Caco-2 (cell line): Measurements from ENCODE around the gene AKT3. TPM values are rescaled to one million over a fixed set of nuclear protein-coding genes. Genes with fewer than 3 reads are reported as not detected.

Experiments used
- BruUV-seq: library from RNA; stranded (reverse); fragments of 400-500 nt; replicated peaks from 2 replicates; lab custom pipeline; 2021; lab: Mats Ljungman, UMichigan
- CTCF ChIA-PET: fragments of 300-600 bp; sonication (Branson Sonifier 250); formaldehyde crosslinking; loops from one replicate; lab custom pipeline; 2022; ENCODE audit warnings: antibody characterized with exemption; lab: Charles Lee
- POLR2A ChIA-PET: fragments of 300-600 bp; sonication (Branson Sonifier 250); formaldehyde crosslinking; loops from one replicate; lab custom pipeline; 2022; ENCODE audit warnings: antibody characterized with exemption; lab: Charles Lee
- DNase-seq, 2 experiments: peaks; one replicate each; pipeline versions ENCODE4 v3.0.0 to v3.0.0-alpha.2; 2020 to 2022
- H3K27me3 ChIP-seq: replicated peaks from 2 replicates; pipeline ENCODE4 v1.6.0; 2011; ENCODE audit warnings: low read length; ENCODE audit not compliant: control insufficient read depth, insufficient read depth
- H3K36me3 ChIP-seq: 2 replicates; pipeline ENCODE4 v1.5.1; 2011; ENCODE audit warnings: low read length; ENCODE audit not compliant: control insufficient read depth, insufficient read depth
- H3K4me1 ChIP-seq: fragments of 250-450 bp; sonication (Bioruptor Pico); 2 replicates; pipeline ENCODE4 v1.5.1; 2020; ENCODE audit warnings: mild to moderate bottlenecking
- H3K4me3 ChIP-seq: 2 replicates; pipeline ENCODE4 v1.5.1; 2011; ENCODE audit warnings: low read depth, mild to moderate bottlenecking, control low read depth, low read length
- H3K9me3 ChIP-seq: fragments of 250-450 bp; sonication (Bioruptor Pico); 2 replicates; pipeline ENCODE4 v1.5.1; 2020; ENCODE audit warnings: mild to moderate bottlenecking, moderate library complexity
- H3K27ac Mint-ChIP-seq: one replicate; pipeline ENCODE4 v1.8.0; 2022; ENCODE audit warnings: mixed read lengths; ENCODE audit not compliant: unreplicated experiment
- H3K27me3 Mint-ChIP-seq: one replicate; pipeline ENCODE4 v1.8.0; 2022; ENCODE audit warnings: mixed read lengths; ENCODE audit not compliant: insufficient read depth, unreplicated experiment
- H3K36me3 Mint-ChIP-seq: one replicate; pipeline ENCODE4 v1.8.0; 2022; ENCODE audit warnings: mild to moderate bottlenecking, mixed read lengths; ENCODE audit not compliant: insufficient read depth, unreplicated experiment
- H3K4me1 Mint-ChIP-seq: one replicate; pipeline ENCODE4 v1.8.0; 2022; ENCODE audit warnings: low read depth, mixed read lengths; ENCODE audit not compliant: unreplicated experiment
- H3K4me3 Mint-ChIP-seq: one replicate; pipeline ENCODE4 v1.8.0; 2022; ENCODE audit warnings: mild to moderate bottlenecking, moderate library complexity, mixed read lengths; ENCODE audit not compliant: unreplicated experiment
- H3K9me3 Mint-ChIP-seq: one replicate; pipeline ENCODE4 v1.8.0; 2022; ENCODE audit warnings: mixed read lengths; ENCODE audit not compliant: unreplicated experiment
- intact Hi-C: fragments of 100-400 bp; cut with micrococcal nuclease; formaldehyde crosslinking; loops from one replicate; pipeline ENCODE4 v1.10.0; 2022; ENCODE audit not compliant: unreplicated experiment
- total RNA-seq: library from RNA; stranded (reverse); gene quantifications from 2 replicates; pipeline ENCODE4 v1.2.3, GENCODE V29; 2022
- TF ChIP-seq, protein P1 (sequence below), 2 experiments: fragments of 200-600 bp in 1 of 2; IDR thresholded peaks; 1 replicate in 1 of 2; 2 replicates in 1 of 2; pipeline versions ENCODE4 v1.5.1 to v1.8.0; 2011 to 2022; ENCODE audit warnings: antibody characterized with exemption in 1 of 2, control low read depth in 1 of 2, inconsistent platforms in 1 of 2, low read depth in 1 of 2, low read length in 1 of 2, mild to moderate bottlenecking in 1 of 2, moderate library complexity in 1 of 2; ENCODE audit not compliant: insufficient read depth in 1 of 2, severe bottlenecking in 1 of 2, unreplicated experiment in 1 of 2

AKT3 gene
- total RNA-seq, 1 experiment from 2014 or later: 3.7 TPM

DNA sequence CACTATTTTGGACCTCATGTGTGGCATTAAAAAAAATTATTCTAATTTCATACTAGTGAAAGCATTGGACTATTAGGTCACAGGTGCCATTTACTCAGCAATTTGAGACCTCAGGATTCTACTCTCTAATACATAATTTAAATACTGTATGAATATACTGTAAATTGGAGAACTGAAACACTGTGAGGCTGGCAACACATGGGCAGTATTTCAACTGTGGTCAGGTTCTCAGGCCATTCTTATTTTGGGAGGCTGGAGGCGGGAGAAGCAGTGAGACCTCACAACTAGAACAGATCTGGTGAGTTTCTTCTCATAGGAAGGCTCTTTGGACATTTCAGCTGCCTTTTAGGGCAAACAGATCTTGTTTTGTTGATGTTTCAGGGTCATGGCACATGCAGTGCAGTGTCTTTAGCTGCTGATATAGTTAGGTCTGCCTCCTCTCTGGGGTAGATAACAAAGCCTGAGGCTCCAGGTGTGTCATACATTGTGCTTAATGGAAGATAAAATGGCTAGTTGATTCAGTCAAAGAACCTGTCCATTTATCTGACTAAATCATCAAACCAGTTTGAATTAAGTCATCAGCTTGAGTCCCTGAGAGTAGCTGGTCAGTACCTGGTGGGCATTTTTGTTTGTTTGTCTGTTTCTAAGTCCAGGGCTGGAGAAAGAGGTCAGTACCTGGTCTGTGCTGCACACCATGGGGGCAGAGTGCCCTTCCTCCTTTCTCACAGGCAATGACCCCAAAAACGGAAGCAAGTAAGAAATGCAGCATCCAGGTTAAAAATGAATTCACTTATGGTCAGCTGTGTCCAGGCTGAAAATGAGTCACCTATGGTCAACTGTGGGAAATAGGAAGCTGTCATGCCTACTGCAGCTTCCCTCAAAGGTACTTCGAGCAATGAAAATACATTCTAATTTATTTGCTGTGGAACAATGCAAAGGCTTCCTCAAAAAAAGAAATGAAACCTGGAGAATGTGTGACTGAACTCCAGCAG is 378.0 kb downstream of the AKT3 start:
- no peaks in the 10 kb centered on the region for H3K9me3 ChIP-seq
- Mint-ChIP-seq H3K9me3 (no peaks in the 10 kb centered on the region), H3K27ac (no peak overlapping the region), H3K4me1 (no peaks in the 10 kb centered on the region), H3K36me3 (no peaks in the 10 kb centered on the region), H3K4me3 (no peak overlapping the region), H3K27me3 (no peaks in the 10 kb centered on the region)
- no peak overlapping the region for H3K4me3 ChIP-seq
- H3K36me3 ChIP-seq: no peaks in the 10 kb centered on the region
- CTCF ChIA-PET: no interaction called here
- TF ChIP-seq, protein P1, sequence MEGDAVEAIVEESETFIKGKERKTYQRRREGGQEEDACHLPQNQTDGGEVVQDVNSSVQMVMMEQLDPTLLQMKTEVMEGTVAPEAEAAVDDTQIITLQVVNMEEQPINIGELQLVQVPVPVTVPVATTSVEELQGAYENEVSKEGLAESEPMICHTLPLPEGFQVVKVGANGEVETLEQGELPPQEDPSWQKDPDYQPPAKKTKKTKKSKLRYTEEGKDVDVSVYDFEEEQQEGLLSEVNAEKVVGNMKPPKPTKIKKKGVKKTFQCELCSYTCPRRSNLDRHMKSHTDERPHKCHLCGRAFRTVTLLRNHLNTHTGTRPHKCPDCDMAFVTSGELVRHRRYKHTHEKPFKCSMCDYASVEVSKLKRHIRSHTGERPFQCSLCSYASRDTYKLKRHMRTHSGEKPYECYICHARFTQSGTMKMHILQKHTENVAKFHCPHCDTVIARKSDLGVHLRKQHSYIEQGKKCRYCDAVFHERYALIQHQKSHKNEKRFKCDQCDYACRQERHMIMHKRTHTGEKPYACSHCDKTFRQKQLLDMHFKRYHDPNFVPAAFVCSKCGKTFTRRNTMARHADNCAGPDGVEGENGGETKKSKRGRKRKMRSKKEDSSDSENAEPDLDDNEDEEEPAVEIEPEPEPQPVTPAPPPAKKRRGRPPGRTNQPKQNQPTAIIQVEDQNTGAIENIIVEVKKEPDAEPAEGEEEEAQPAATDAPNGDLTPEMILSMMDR (IDR thresholded peaks at IDR 0.05; ENCODE audit: insufficient read depth in 1 of 2, low read depth in 1 of 2, low read length in 1 of 2, severe bottlenecking in 1 of 2, unreplicated experiment in 1 of 2): no peak
- BruUV-seq: no TSS peak
- no peak for DNase-seq
- no peaks in the 10 kb centered on the region for H3K4me1 ChIP-seq
- intact Hi-C loops: no loop called here
- no peaks in the 10 kb centered on the region for H3K27me3 ChIP-seq
- POLR2A ChIA-PET: no interaction called here

DNA sequence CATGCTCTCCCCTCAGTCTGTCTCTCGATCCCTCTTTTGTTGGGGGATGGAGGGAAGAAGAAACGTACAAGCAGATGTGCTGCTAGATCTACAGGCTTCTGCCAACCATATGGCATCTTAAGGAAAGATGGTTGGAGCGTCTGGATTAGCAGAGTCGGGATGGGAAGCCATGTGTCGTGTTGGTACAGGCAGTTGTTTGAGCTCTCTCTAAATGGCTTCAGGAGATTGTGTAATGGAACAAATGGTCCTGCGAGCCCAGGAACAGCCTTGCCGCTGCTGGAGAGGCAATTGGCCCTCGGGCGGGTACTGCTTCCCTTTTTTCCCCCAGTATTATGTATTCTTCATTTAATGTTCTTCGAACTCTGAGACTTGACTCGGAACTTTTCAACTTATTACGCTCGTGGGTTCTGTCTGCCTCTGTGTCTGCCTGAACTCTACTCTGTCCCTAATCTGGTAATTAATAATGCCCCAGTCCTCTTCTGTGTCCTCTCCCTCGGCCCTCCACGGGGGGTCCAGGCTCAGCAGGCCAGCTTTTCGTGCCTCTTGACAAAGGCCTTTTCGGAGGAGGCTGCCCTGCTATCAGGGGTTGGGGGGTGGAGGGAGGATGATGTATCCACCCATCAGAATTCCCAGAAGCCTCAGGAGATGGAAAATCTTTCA is 378.9 kb downstream of the AKT3 start:
- H3K4me1 Mint-ChIP-seq: no peaks in the 10 kb centered on the region

DNA sequence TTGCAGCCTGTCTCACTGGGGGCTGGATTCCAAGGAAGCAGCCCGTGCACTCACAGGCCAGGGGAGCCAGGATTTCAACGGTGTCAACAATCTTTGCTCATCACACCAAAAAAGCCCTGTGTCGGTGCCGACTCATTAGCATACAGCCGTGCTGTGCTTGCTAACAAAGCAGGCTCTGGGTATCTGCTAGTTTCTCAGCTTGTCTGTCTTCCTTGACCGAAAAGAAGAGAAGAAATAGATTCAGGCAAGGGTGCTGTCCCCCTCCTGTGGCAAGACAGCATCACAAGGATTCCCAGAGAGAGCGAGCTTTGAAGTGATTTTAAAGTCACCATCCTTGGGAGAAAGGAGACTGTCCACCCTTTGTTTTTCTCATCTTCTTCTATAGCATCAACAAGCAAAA is 379.5 kb downstream of the AKT3 start:
- BruUV-seq: no TSS peak
- TF ChIP-seq, protein P1 (IDR thresholded peaks at IDR 0.05; ENCODE audit: insufficient read depth in 1 of 2, low read depth in 1 of 2, low read length in 1 of 2, severe bottlenecking in 1 of 2, unreplicated experiment in 1 of 2): no peak
- POLR2A ChIA-PET: no interaction called here

More for the DNA sequence above, 378.9 kb downstream of the AKT3 start:
- Mint-ChIP-seq H3K27ac (no peak overlapping the region), H3K9me3 (no peaks in the 10 kb centered on the region), H3K4me3 (no peak overlapping the region), H3K36me3 (no peaks in the 10 kb centered on the region), H3K27me3 (no peaks in the 10 kb centered on the region)
- no peak for DNase-seq
- intact Hi-C loops: no loop called here
- Histone ChIP-seq H3K9me3 (no peaks in the 10 kb centered on the region), H3K4me3 (no peak overlapping the region), H3K36me3 (no peaks in the 10 kb centered on the region), H3K4me1 (no peaks in the 10 kb centered on the region), H3K27me3 (no peaks in the 10 kb centered on the region)
- TF ChIP-seq, protein P1 (IDR thresholded peaks at IDR 0.05; ENCODE audit: insufficient read depth in 1 of 2, low read depth in 1 of 2, low read length in 1 of 2, severe bottlenecking in 1 of 2, unreplicated experiment in 1 of 2): no peak
- CTCF ChIA-PET: no interaction called here
- POLR2A ChIA-PET: no interaction called here
- BruUV-seq: no TSS peak

More for the DNA sequence above, 379.5 kb downstream of the AKT3 start:
- H3K4me1 Mint-ChIP-seq: no peaks in the 10 kb centered on the region
- H3K4me3 ChIP-seq: no peak overlapping the region
- CTCF ChIA-PET: no interaction called here
- H3K36me3 Mint-ChIP-seq: no peaks in the 10 kb centered on the region
- H3K4me3 Mint-ChIP-seq: no peak overlapping the region
- H3K9me3 Mint-ChIP-seq: no peaks in the 10 kb centered on the region
- no peaks in the 10 kb centered on the region for H3K36me3 ChIP-seq
- DNase-seq: no peak
- H3K27me3 ChIP-seq: no peaks in the 10 kb centered on the region
- H3K27ac Mint-ChIP-seq: no peak overlapping the region
- H3K27me3 Mint-ChIP-seq: no peaks in the 10 kb centered on the region
- intact Hi-C loops: no loop called here
- H3K4me1 ChIP-seq: no peaks in the 10 kb centered on the region
- H3K9me3 ChIP-seq: no peaks in the 10 kb centered on the region
